Kidney (tissue), 14 donors: ENCODE data around the gene LDOC1. TPM values are rescaled to one million over a fixed set of nuclear protein-coding genes. Genes with fewer than 3 reads are reported as not detected.
A peak's percentile ranks its signal among the peaks of the same experiment; 100 is the strongest.

Experiments used
- DNase-seq, 5 donors: peaks; one replicate each; pipeline ENCODE4 v3.0.0-alpha.2; 2013 to 2020
- FAIRE-seq: peaks from 2 replicates; lab custom pipeline; 2012; peaks lifted over from hg19 to GRCh38; lab: Jason Lieb, UNC
- H3K27ac ChIP-seq, 2 donors: one replicate each; pipeline ENCODE4 v1.7.0; 2013; ENCODE audit warnings: low read depth in 2 of 2, low read length in 2 of 2, inconsistent platforms in 1 of 2
- H3K27me3 ChIP-seq: one replicate; pipeline ENCODE4 v1.7.1; 2013; ENCODE audit warnings: low read length, inconsistent platforms; ENCODE audit not compliant: control insufficient read depth, insufficient read depth
- H3K36me3 ChIP-seq, 3 donors: one replicate each; pipeline versions ENCODE4 v1.7.0 to v1.7.1; 2013; ENCODE audit warnings: low read length in 3 of 3, control low read depth in 1 of 3, inconsistent platforms in 1 of 3; ENCODE audit not compliant: insufficient read depth in 3 of 3, control insufficient read depth in 2 of 3
- H3K4me1 ChIP-seq, 3 donors: one replicate each; pipeline versions ENCODE4 v1.7.0 to v1.7.1; 2013; ENCODE audit warnings: low read length in 3 of 3, inconsistent platforms in 1 of 3, low read depth in 1 of 3; ENCODE audit not compliant: control insufficient read depth in 2 of 3, insufficient read depth in 2 of 3
- H3K4me3 ChIP-seq, 3 donors: one replicate each; pipeline versions ENCODE4 v1.7.0 to v1.8.1; 2013; ENCODE audit warnings: low read length in 3 of 3, control low read depth in 1 of 3, inconsistent platforms in 1 of 3
- H3K9ac ChIP-seq, 3 donors: one replicate each; pipeline versions ENCODE4 v1.7.0 to v1.7.1; 2013; ENCODE audit warnings: low read length in 3 of 3, control low read depth in 1 of 3, inconsistent platforms in 1 of 3
- H3K9me3 ChIP-seq, 3 donors: one replicate each; pipeline versions ENCODE4 v1.7.0 to v1.7.1; 2013; ENCODE audit warnings: low read length in 3 of 3, control low read depth in 1 of 3, inconsistent platforms in 1 of 3; ENCODE audit not compliant: control insufficient read depth in 2 of 3, insufficient read depth in 1 of 3
- CTCF ChIP-seq: IDR thresholded peaks from 3 replicates; pipeline ENCODE4 v1.5.1; 2012; ENCODE audit warnings: mild to moderate bottlenecking, moderate library complexity, borderline replicate concordance; ENCODE audit not compliant: insufficient read depth; ENCODE audit errors: extremely low read depth
- intact Hi-C: fragments of 100-400 bp; cut with DNase I; formaldehyde crosslinking; loops from one replicate; pipeline ENCODE4 v1.11.1; 2022
- polyA plus RNA-seq: library from polyadenylated mRNA; stranded (reverse); fragments of 350-450 nt; fragmentation: Illumina TruSeq; extraction: RNeasy Lipid Tissue Mini Kit (QIAGEN cat#74804); gene quantifications from one replicate; pipeline ENCODE4 v1.2.3, GENCODE V29; 2014; ENCODE audit warnings: low read depth, low replicate concordance; ENCODE audit not compliant: insufficient read depth
- total RNA-seq: library from RNA; stranded (reverse); fragmentation: NEBNext Ultra II Directional; extraction: Animal tissue kit (Norgen Biotek cat#: 25700); gene quantifications from one replicate; pipeline ENCODE4 v1.2.1, GENCODE V29; 2021
- donor health status: control.
- donor health status: control.
- donor health status: control.
- donor health status: control.
- donor health status: control.
- donor health status: DM: yes; HTN: yes; CAD: no.
- donor health status: Normal renal cell carcinoma (clear cell type).

Gene LDOC1
- total and polyA plus RNA-seq, 2 donors from 2014 or later = 49.0 to 52.8 TPM

- Histone ChIP-seq H3K27me3 (no peaks in the 10 kb centered on the region), H3K36me3 (no peaks in the 10 kb centered on the region), H3K4me3 (no peak overlapping the region), H3K9ac (no peak overlapping the region), H3K4me1 (no peaks in the 10 kb centered on the region), H3K9me3 (no peaks in the 10 kb centered on the region), H3K27ac (no peak overlapping the region)
- DNase-seq (no peak), FAIRE-seq (no peak)
- intact Hi-C loops = no loop called here
- no peak for TF ChIP-seq CTCF
These were observed 8.4 kb upstream of the LDOC1 start for GRCh38 chrX:141185366-141185765.

- Histone ChIP-seq H3K27ac (no peak overlapping the region), H3K36me3 (no peaks in the 10 kb centered on the region), H3K9ac (no peak overlapping the region), H3K4me3 (no peak overlapping the region), H3K4me1 (no peaks in the 10 kb centered on the region), H3K9me3 (no peaks in the 10 kb centered on the region), H3K27me3 (no peaks in the 10 kb centered on the region)
- no peak for DNase-seq
- no peak for FAIRE-seq
- intact Hi-C loops = no loop called here
- no peak for TF ChIP-seq CTCF
These were observed 6.1 kb upstream of the LDOC1 start for GRCh38 chrX:141183000-141183399.

GRCh38 chrX:141180851-141181250 is 3.9 kb upstream of the LDOC1 start:
- FAIRE-seq (no peak), DNase-seq (no peak)
- no peak for TF ChIP-seq CTCF

GRCh38 chrX:141175786-141176185 is 1.1 kb downstream of the LDOC1 start:
- no peak for TF ChIP-seq CTCF
- Histone ChIP-seq H3K27ac (no peak overlapping the region), H3K27me3 (no peaks in the 10 kb centered on the region), H3K4me1 (peaks cover 0 to 3% (median 0%) of the 10 kb centered on the region in 3 donors), H3K4me3 (peak overlapping the region; percentile 12 to 79 (median 78)), H3K36me3 (no peaks in the 10 kb centered on the region), H3K9me3 (no peaks in the 10 kb centered on the region), H3K9ac (peak overlapping the region in 1 of 3 donors; percentile 67)
- DNase-seq = peak in 1 of 5 donors; percentile 1
- intact Hi-C loops = no loop called here
- FAIRE-seq = no peak

More at GRCh38 chrX:141180851-141181250, 3.9 kb upstream of the LDOC1 start:
- H3K4me1 ChIP-seq = peaks cover 0 to 3% (median 0%) of the 10 kb centered on the region in 3 donors
- H3K9ac ChIP-seq = no peak overlapping the region
- no peaks in the 10 kb centered on the region for H3K27me3 ChIP-seq
- H3K27ac ChIP-seq = no peak overlapping the region
- no peaks in the 10 kb centered on the region for H3K9me3 ChIP-seq
- no peak overlapping the region for H3K4me3 ChIP-seq
- H3K36me3 ChIP-seq = no peaks in the 10 kb centered on the region
- intact Hi-C loops = no loop called here
